Tibial nerve (tissue), 4 donors: ENCODE results near the gene PRB4.

ENCODE experiments used
- CTCF ChIP-seq, 5 experiments: fragments of 200-600 bp in 3 of 5; fragments of 450-650 bp in 2 of 5; sonication (generic) in 3 of 5; IDR thresholded peaks; one replicate each; pipeline ENCODE4 v1.5.1; 2016 to 2019; ENCODE audit warnings: antibody characterized with exemption in 5 of 5, mild to moderate bottlenecking in 3 of 5, moderate library complexity in 2 of 5
- EP300 ChIP-seq, 2 donors: sonication (generic); formaldehyde crosslinking; IDR thresholded peaks; one replicate each; pipeline ENCODE4 v1.6.1; 2017; ENCODE audit warnings: antibody characterized with exemption in 2 of 2, mild to moderate bottlenecking in 1 of 2

GRCh38 chr12:11321980-11322379 is 11.7 kb upstream of the PRB4 start:
- TF ChIP-seq CTCF (IDR thresholded peaks at IDR 0.05) (no peak), EP300 (IDR thresholded peaks at IDR 0.05) (no peak)
